ENCODE data around the gene HTR3D. TPM values are rescaled to one million over a fixed set of nuclear protein-coding genes. Genes with fewer than 3 reads are reported as not detected.

The HTR3D gene
- total RNA-seq, 4 donors from 2014 or later = not detected

DNA sequence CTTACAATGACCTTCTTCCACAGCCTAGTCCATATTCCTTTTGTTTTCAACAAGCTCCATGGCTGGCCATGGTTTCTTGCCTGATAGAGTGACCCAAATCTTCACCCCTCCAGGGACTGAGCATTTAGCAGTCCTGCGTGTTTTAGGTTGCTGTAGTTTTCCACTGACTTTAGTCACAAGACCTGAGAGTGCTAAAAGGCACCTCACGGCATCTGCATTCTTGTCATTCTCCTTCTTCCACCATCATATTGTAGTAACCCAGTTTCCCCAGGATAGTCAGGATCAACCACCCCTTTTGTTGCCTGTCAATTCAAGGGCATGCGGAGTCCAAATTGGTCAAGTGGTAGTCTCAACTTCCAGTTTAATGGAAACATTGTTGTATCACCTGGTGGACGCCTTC, 42.1 kb downstream of the HTR3D start:
- intact Hi-C loops (cut with DNase I; ENCODE audit: low total_unique reads) = no loop called here
- WGBS, 2 donors = 81 to 83% methylated on average over 4 of the region's 4 CpGs
- H3K4me3 ChIP-seq (ENCODE audit: low read depth, poor library complexity, severe bottlenecking) = no peak overlapping the region
- TF ChIP-seq, protein P1, sequence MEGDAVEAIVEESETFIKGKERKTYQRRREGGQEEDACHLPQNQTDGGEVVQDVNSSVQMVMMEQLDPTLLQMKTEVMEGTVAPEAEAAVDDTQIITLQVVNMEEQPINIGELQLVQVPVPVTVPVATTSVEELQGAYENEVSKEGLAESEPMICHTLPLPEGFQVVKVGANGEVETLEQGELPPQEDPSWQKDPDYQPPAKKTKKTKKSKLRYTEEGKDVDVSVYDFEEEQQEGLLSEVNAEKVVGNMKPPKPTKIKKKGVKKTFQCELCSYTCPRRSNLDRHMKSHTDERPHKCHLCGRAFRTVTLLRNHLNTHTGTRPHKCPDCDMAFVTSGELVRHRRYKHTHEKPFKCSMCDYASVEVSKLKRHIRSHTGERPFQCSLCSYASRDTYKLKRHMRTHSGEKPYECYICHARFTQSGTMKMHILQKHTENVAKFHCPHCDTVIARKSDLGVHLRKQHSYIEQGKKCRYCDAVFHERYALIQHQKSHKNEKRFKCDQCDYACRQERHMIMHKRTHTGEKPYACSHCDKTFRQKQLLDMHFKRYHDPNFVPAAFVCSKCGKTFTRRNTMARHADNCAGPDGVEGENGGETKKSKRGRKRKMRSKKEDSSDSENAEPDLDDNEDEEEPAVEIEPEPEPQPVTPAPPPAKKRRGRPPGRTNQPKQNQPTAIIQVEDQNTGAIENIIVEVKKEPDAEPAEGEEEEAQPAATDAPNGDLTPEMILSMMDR (IDR thresholded peaks at IDR 0.05) = no peak
- no peak for TF ChIP-seq POLR2A (IDR thresholded peaks at IDR 0.05)
- DNase-seq (ENCODE audit: low spot score in 2 of 2) = no peak

DNA sequence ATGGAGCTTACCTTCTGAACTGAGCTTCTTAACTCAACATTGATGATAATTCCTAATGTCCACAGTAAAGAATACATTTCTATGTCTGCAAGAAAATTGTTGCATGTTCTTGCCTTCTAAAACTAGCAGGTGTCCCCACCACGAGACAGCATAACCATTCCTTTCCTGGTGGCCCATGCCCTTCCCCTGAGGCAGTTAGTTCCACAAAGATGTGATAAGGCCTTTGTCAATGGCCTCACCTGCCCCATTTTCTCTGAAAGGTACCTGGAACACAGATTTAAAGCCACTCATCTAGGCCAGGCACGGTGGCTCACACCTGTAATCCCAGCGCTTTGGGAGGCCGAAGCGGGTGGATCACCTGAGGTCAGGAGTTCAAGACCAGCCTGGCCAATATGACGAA, 44.4 kb downstream of the HTR3D start:
- no peak for TF ChIP-seq POLR2A (IDR thresholded peaks at IDR 0.05)
- TF ChIP-seq, protein P1 (IDR thresholded peaks at IDR 0.05) = no peak
- DNase-seq (ENCODE audit: low spot score in 2 of 2) = no peak
- intact Hi-C loops (cut with DNase I; ENCODE audit: low total_unique reads) = no loop called here
- WGBS, 2 donors = 86 to 95% methylated on average over 6 of the region's 6 CpGs
- H3K4me3 ChIP-seq (ENCODE audit: low read depth, poor library complexity, severe bottlenecking) = no peak overlapping the region

DNA sequence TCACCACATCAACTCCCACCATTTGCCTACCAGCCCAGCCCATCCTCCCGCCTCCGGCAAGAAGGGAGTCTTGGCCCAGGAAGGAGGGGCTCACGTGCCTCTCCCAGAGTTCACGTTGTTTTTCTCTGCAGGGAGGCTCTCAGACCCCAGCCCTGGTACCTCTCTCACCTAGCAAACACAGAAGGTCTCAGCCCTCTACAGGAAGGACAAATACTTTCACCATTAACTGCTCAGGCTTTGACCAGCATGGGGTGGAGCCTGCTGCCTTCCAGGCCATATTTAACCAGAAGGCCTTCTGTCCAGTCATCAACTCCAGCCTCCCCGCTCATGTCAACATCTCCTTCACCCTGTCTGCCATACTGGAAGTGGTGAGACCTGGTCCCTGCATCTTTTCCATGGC, 46.3 kb downstream of the HTR3D start:
- no peak overlapping the region for H3K4me3 ChIP-seq (ENCODE audit: low read depth, poor library complexity, severe bottlenecking)
- no peak for DNase-seq (ENCODE audit: low spot score in 2 of 2)
- 71 to 73% methylated on average over 5 of the region's 5 CpGs for WGBS, 2 donors
- TF ChIP-seq, protein P1 (IDR thresholded peaks at IDR 0.05) = no peak
- TF ChIP-seq POLR2A (IDR thresholded peaks at IDR 0.05) = no peak
- intact Hi-C loops (cut with DNase I; ENCODE audit: low total_unique reads) = no loop called here

DNA sequence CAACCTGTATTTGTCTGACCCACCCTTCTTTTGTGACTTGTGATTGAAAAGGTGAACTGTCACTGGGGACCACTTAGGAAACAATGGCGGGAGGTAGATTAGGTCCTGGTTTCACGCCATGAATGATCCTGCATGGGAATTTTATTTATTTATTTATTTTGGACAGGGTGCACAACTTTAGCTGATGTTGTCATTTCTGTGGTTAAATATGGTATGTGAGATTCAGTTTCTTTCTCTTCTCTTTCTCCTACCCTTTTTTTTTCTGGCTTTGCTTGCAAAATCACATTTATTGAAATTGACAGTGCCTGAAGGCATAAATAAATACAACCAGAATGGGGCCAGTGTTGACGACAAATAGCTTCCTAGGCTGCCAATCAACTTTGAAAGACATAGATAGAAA, 47.3 kb downstream of the HTR3D start:
- no peak for TF ChIP-seq POLR2A (IDR thresholded peaks at IDR 0.05)
- TF ChIP-seq, protein P1 (IDR thresholded peaks at IDR 0.05) = no peak
- WGBS, 2 donors = 80 to 82% methylated on average over 3 of the region's 3 CpGs
- DNase-seq (ENCODE audit: low spot score in 2 of 2) = no peak
- intact Hi-C loops (cut with DNase I; ENCODE audit: low total_unique reads) = no loop called here
- no peak overlapping the region for H3K4me3 ChIP-seq (ENCODE audit: low read depth, poor library complexity, severe bottlenecking)

DNA sequence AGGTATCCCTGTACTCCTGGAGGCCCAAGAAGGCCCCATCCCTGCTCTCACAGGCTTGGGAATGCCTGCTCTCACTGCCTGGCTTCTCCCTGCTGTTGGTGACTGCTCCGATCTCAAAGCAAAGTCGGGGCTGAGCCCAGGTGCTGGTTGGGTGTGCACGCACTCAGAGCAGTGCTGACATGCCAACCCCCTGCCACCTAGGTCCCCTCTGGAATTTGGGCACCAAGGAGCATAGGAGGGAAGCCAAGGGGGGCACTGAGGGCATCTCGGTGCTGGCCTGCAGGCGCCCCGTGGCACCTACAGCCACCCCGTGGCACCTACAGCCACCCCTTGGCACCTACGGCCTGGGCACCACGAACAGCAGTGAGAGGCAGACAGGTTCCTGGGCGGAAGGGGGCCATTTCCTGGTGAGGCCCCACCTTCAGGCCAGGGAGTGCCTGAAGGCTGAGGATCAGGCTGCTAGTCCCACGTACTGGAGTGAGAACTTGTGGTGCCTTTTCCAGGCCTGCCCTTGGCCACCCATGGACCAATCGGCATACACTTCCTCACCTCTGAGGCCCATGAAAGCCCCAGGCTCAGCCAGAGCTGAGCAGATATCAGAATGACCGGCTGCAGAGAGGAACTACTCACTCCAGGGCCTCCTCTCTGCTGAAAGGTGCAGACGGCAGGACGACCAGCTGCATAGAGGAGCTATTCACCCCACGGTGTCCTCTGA, 49.7 kb downstream of the HTR3D start:
- no peak overlapping the region for H3K4me3 ChIP-seq (ENCODE audit: low read depth, poor library complexity, severe bottlenecking)
- intact Hi-C loops (cut with DNase I; ENCODE audit: low total_unique reads) = no loop called here
- no peak for DNase-seq (ENCODE audit: low spot score in 2 of 2)
- TF ChIP-seq, protein P1 (IDR thresholded peaks at IDR 0.05) = no peak
- no peak for TF ChIP-seq POLR2A (IDR thresholded peaks at IDR 0.05)
- WGBS, 2 donors = 83 to 86% methylated on average over 8 to 13 of the region's 16 CpGs

DNA sequence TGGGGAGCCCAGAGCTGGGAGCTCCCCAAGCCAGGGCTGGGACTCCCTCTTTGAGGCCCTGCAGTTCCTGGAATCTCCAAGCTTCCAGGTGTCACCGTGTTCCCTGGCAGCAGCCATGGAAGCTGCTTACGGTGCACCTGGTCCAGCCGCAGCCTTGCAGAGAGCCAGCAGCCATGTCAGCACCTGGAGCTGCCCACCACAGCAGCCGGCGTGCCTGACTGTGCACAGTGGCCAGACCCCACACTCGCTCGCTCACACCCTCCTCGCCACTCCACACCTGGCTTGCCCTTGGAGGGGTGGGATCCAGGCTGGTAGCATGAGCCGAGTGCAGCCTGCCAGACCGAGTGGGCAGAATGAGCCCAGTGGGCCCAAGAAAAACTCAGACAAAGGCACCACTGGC, 50.5 kb downstream of the HTR3D start:
- intact Hi-C loops (cut with DNase I; ENCODE audit: low total_unique reads) = no loop called here
- WGBS, 2 donors = 90 to 93% methylated on average over 7 to 10 of the region's 10 CpGs
- TF ChIP-seq, protein P1 (IDR thresholded peaks at IDR 0.05) = no peak
- TF ChIP-seq POLR2A (IDR thresholded peaks at IDR 0.05) = no peak
- DNase-seq (ENCODE audit: low spot score in 2 of 2) = no peak
- no peak overlapping the region for H3K4me3 ChIP-seq (ENCODE audit: low read depth, poor library complexity, severe bottlenecking)
